Rectal smooth muscle tissue (tissue), 1 donor: Measurements from ENCODE around the gene ASCC1.
"Not testable (repeated sequence)": the region's sequence is repeated elsewhere in the genome, so short reads cannot be mapped to it uniquely, and the experiment has no call there.

Experiments
- H3K27ac ChIP-seq: one replicate; pipeline ENCODE4 v1.7.0; 2013; ENCODE audit warnings: low read depth, low read length, inconsistent platforms
- H3K27me3 ChIP-seq: one replicate; pipeline ENCODE4 v1.7.0; 2013; ENCODE audit warnings: low read length; ENCODE audit not compliant: control insufficient read depth, insufficient read depth
- H3K36me3 ChIP-seq: one replicate; pipeline ENCODE4 v1.7.0; 2013; ENCODE audit warnings: low read length; ENCODE audit not compliant: control insufficient read depth, insufficient read depth
- H3K4me1 ChIP-seq: one replicate; pipeline ENCODE4 v1.7.0; 2013; ENCODE audit warnings: low read length; ENCODE audit not compliant: control insufficient read depth, insufficient read depth
- H3K4me3 ChIP-seq: one replicate; pipeline ENCODE4 v1.7.0; 2013; ENCODE audit warnings: low read length
- H3K9ac ChIP-seq: one replicate; pipeline ENCODE4 v1.7.0; 2013; ENCODE audit warnings: low read length

ASCC1 gene

DNA sequence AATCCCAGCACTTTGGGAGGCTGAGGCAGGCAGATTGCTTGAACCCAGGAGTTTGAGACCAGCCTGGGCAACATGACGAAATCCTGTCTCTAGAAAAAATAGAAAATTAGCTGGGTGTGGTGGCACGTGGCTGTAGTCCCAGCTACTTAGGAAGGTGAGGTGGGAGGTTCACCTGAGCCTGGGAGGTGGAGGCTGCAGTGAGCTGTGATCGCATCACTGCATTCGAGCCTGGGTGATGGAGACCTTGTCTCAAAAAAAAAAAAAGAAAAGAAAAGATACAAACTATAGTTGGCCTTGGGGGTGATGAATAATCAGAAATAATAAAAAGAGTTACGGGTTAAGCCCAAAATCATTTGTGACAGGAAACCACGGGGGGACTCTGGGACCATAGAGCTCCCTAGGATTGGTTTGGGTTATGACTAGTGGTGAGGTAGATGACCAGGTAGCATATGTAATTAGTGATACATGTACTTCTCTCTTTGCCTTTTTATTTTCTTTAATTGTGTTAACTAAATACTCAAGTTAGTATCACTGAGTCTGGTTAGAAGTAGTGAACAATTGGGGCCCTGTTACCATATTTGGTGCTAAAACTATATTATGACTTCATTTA, 10.4 kb upstream of the ASCC1 start:
- no peak overlapping the region for H3K4me3 ChIP-seq
- no peaks in the 10 kb centered on the region for H3K36me3 ChIP-seq
- no peak overlapping the region for H3K27ac ChIP-seq
- no peak overlapping the region for H3K9ac ChIP-seq
- H3K4me1 ChIP-seq = peaks cover 8% of the 10 kb centered on the region
- H3K27me3 ChIP-seq = no peaks in the 10 kb centered on the region

DNA sequence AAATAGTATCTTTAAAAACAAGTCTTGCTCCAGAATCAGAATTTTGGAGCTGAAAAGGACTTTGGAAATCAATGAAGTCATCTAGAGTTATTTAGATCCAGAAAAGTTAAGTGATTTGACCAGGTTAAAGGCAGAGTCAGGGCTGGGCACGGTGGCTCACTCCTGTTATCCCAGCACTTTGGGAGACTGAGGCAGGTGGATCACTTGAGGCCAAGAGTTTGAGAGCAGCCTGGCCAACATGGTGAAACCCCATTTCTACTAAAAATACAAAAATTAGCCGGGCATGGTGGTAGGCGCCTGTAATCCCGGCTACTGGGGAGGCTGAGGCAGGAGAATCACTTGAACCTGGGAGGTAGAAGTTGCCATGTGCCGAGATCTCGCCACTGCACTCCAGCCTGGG, 8.1 kb upstream of the ASCC1 start:
- not testable (repeated sequence) for H3K36me3 ChIP-seq

DNA sequence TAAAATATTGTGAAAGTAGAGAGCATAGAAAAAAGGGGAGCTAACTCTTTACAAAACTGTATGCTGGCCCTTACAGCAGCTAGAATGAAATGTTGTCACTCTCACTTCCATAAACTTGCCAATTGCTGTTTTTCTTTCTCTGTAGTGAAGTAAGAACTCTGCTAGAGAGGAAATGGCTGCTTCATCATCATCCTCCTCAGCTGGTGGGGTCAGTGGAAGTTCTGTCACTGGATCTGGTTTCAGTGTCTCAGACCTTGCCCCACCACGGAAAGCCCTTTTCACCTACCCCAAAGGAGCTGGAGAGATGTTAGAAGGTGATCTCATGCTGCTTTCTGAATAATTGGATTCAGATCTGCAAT, 7.6 kb upstream of the ASCC1 start:
- Histone ChIP-seq H3K36me3 (no peaks in the 10 kb centered on the region), H3K4me3 (no peak overlapping the region), H3K27ac (peak overlapping the region; percentile 52), H3K4me1 (peaks cover 4% of the 10 kb centered on the region), H3K27me3 (no peaks in the 10 kb centered on the region), H3K9ac (no peak overlapping the region)

More for the DNA sequence above, 8.1 kb upstream of the ASCC1 start:
- H3K27me3 ChIP-seq, H3K4me1 ChIP-seq, H3K9ac ChIP-seq, H3K4me3 ChIP-seq: not testable (repeated sequence)
- H3K27ac ChIP-seq = peak overlapping the region; percentile 52

DNA sequence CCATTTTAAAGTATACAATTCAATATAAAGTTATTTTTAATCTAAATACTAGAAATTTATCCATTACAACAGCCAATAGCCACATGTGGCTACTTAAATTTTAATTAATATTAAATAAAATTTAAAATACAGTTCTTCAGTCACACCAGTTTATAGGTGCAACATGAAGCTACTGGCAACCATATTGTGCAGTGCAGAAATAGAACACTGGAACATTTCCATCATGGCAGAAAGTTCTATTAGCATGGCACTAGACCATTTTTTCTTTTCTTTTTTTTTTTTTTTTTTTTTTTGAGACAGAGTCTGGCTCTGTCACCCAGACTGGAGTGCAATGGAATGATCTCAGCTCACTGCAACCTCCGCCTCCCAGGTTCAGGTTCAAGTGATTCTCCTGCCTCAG, 5.2 kb upstream of the ASCC1 start:
- Histone ChIP-seq H3K9ac (no peak overlapping the region), H3K4me1 (peaks cover 9% of the 10 kb centered on the region), H3K27me3 (no peaks in the 10 kb centered on the region), H3K36me3 (no peaks in the 10 kb centered on the region), H3K27ac (no peak overlapping the region), H3K4me3 (no peak overlapping the region)

DNA sequence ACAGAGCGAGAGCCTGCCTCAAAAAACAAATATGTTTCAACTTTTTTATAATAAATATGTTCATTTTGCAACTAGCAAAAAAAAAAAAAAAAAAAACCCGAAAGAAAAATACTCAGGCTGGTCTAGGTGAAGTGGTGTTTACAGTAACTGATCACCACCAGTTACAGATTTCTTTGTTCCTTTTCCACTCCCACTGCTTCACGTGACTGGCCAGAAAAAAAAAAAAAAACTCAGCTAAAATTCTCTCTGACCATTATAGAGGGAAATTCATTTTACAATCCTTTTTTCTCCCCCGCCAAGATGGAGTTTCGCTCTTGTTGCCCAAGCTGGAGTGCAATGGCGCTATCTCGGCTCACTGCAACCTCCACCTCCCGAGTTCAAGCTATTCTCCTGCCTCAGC, 4.6 kb upstream of the ASCC1 start:
- no peaks in the 10 kb centered on the region for H3K36me3 ChIP-seq
- H3K27me3 ChIP-seq = no peaks in the 10 kb centered on the region
- no peak overlapping the region for H3K4me3 ChIP-seq
- peaks cover 9% of the 10 kb centered on the region for H3K4me1 ChIP-seq
- no peak overlapping the region for H3K9ac ChIP-seq
- no peak overlapping the region for H3K27ac ChIP-seq

DNA sequence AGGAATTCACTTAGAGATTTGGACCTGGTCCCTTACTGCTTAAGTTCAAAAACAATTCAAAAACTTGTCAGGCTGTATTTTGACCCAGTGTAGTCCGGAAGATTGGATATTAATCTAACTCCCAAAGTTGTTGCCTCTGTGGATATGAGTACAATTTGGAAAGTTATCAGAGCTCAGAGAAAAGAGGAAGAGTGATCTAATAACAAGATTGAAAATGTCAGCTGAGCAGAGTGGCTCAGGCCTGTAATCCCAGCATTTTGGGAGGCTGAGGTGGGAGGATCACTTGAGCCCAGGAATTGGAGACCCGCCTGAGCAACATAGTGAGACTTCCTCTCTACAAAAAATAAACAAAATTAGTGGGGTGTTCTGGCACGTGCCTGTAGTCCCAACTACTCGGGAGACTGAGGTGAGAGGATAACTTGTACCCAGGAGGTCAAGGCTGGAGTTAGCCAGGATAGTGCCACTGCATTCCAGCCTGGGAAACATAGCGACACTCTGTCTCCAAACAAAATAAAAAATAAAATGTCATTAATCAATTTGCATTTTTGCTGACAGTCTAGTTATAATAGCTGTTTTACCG, 3.2 kb upstream of the ASCC1 start:
- H3K27ac ChIP-seq = no peak overlapping the region
- no peak overlapping the region for H3K4me3 ChIP-seq
- H3K36me3 ChIP-seq = no peaks in the 10 kb centered on the region
- H3K27me3 ChIP-seq = no peaks in the 10 kb centered on the region
- no peak overlapping the region for H3K9ac ChIP-seq
- peaks cover 11% of the 10 kb centered on the region for H3K4me1 ChIP-seq

DNA sequence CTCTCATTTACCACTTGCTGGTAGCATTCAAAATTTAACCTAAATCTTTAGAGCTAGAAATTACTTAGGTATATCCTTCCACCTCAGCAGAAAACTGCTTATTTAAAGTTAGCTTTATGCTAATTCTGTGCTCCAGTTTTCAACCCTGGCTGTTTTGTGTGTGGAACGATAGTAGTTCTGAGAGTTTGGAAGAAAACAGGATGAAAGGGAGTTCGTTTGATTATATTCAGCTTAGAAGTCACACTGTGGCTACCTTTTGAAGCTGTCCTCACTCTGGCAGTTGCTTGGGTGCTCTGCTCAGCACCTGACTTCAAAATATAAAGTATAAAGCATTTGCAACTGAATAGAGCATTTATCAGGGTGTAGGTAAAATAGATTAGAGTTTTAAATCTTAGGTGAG, 2.6 kb upstream of the ASCC1 start:
- H3K27me3 ChIP-seq = no peaks in the 10 kb centered on the region
- H3K36me3 ChIP-seq = no peaks in the 10 kb centered on the region
- peak overlapping the region; percentile 2 for H3K27ac ChIP-seq
- H3K4me1 ChIP-seq = peaks cover 11% of the 10 kb centered on the region
- H3K4me3 ChIP-seq = peak overlapping the region; percentile 41
- no peak overlapping the region for H3K9ac ChIP-seq

DNA sequence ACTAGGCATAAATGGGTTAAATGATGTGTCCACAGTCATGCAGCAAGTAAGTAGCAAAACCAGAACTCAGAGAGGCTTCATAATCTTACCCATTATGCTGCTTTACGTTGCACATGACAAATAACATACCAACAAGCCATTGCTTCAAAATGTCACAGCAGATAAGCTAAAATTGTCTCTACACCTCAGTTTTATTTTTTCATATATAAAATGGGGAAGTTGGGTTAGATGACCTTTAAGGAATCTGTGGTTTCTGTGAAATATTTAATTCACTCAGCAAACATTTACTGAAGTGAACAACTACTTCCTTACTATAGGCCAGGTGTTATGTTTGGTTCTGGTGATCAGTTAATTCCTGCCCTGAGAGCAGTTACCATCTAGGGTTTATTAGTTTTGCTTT, 2.2 kb upstream of the ASCC1 start:
- no peak overlapping the region for H3K9ac ChIP-seq
- peak overlapping the region; percentile 2 for H3K27ac ChIP-seq
- no peaks in the 10 kb centered on the region for H3K36me3 ChIP-seq
- H3K4me1 ChIP-seq = peaks cover 9% of the 10 kb centered on the region
- H3K27me3 ChIP-seq = no peaks in the 10 kb centered on the region
- peak overlapping the region; percentile 41 for H3K4me3 ChIP-seq

DNA sequence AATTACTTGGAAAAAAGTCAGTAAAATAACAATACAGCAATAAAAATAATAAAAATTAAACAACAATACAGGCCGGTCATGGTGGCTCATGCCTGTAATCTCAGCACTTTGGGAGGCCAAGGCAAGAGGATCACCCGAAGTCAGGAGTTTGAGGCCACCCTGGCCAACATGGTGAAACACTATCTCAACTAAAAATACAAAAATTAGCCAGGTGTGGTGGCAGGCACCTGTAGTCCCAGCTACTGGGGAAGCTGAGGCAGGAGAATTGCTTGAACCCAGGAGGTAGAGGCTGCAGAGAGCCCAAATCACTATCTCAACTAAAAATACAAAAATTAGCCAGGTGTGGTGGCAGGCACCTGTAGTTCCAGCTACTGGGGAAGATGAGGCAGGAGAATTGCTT, 4.2 kb downstream of the ASCC1 start:
- not testable (repeated sequence) for H3K4me3 ChIP-seq, H3K27me3 ChIP-seq, H3K27ac ChIP-seq, H3K36me3 ChIP-seq, H3K4me1 ChIP-seq, H3K9ac ChIP-seq

DNA sequence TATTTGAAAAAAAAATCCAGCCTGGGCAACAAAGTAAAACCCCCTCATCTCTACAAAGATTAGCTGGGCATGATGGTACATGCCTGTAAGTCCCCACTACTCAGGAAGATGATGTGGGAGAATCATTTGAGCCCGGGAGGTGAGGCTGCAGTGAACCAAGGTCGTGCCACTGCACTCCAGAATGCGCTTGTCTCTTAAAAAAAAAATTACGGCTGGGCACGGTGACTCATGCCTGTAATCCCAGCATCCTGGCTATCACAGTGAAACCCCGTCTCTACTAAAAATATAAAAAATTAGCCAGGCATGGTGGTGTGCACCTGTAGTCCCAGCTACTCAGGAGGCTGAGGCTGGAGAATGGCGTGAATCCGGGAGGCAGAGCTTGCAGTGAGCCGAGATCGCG, 4.7 kb downstream of the ASCC1 start:
- H3K27ac ChIP-seq, H3K4me1 ChIP-seq, H3K4me3 ChIP-seq, H3K27me3 ChIP-seq, H3K9ac ChIP-seq, H3K36me3 ChIP-seq: not testable (repeated sequence)

DNA sequence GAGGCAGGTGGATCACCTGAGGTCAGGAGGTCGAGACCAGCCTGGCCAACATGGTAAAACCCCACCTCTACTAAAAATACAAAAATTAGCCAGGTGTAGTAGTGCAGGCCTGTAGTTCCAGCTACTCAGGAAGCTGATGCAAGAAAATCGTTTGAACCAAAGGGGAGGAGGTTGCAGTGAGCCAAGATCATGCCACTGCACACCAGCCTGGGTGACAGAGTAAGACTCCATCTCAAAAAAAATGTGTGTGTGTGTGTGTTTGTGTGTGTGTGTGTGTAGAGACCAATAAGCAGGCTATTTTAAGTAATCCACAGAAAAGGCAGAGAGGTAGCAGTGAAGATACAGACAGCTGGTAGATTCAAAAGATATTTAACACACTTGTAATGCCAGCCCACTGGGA, 7.5 kb downstream of the ASCC1 start:
- not testable (repeated sequence) for H3K9ac ChIP-seq, H3K4me3 ChIP-seq, H3K27ac ChIP-seq, H3K4me1 ChIP-seq, H3K36me3 ChIP-seq, H3K27me3 ChIP-seq

DNA sequence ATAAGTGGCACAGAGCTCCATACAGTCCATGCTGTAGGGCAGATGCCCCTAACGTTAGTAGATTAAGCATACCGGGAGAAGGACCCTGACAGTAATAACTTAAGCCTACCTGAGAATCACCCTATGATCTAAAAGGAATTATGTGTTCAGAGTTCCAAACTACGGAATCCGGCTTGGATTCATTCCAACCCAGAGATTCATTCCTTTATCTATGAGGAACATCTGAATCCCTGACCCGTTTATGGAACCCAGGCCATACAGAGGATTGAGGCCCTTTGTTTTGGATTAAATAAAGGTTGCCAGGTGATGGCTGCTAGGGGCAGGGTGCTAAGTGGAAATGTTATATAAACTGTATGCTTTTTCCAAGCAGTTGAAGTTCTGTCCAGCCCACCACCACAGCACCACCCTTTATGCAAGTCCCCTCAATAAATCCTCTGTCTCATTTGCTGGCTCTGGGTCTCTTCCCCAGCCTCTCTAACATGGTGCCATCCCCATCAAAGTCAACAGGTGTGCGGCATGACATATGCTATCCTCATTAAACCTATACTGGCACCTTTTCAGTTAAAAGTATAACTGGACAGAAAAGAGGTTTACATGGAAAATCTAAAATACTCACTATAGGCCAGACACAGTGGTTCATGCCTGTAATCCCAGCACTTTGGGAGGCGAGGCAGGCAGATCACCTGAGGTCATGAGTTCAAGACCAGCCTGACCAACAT, 9.4 kb downstream of the ASCC1 start:
- Histone ChIP-seq H3K36me3 (peaks cover 3% of the 10 kb centered on the region), H3K27me3 (no peaks in the 10 kb centered on the region), H3K4me1 (no peaks in the 10 kb centered on the region), H3K9ac (no peak overlapping the region), H3K4me3 (no peak overlapping the region), H3K27ac (no peak overlapping the region)

DNA sequence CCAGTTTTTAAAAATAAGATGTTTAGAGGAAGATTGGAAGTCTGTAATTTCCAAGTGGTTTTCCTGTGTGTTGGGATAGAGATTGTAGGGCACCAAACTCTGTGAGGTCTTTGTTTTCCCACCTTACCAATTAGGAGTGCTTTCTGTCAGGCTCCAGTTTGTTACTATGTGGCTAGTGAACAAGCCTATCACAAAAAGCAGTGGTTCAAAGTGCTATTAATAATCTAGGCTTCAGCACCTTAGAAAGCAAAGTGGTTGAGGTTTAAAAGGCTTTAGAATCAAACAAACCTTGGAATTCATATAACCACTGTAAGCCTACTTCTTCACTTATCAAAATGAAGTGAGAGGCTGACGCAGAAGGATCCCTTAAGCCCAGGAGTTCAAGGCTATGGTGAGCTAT, 11.4 kb downstream of the ASCC1 start:
- Histone ChIP-seq H3K27me3 (no peaks in the 10 kb centered on the region), H3K36me3 (peaks cover 4% of the 10 kb centered on the region), H3K4me3 (no peak overlapping the region), H3K27ac (no peak overlapping the region), H3K4me1 (no peaks in the 10 kb centered on the region), H3K9ac (no peak overlapping the region)
